WTC11 (cell line): ENCODE data around the gene INTS2. TPM values are rescaled to one million over a fixed set of nuclear protein-coding genes. Genes with fewer than 3 reads are reported as not detected.

Experiments used
- ATAC-seq: fragments of 200-7000 bp; cut with Tn5 transposase; 2 replicates; pipeline ENCODE4 v1.10.0; 2021; ENCODE audit warnings: mild to moderate bottlenecking, moderate library complexity
- CTCF ChIA-PET: fragments of 300-600 bp; sonication (Branson Sonifier 250); formaldehyde crosslinking; loops from one replicate; lab custom pipeline; 2021; ENCODE audit warnings: antibody characterized with exemption; lab: Charles Lee
- POLR2A ChIA-PET: fragments of 350-600 bp; sonication (Branson Sonifier 250); formaldehyde crosslinking; loops from one replicate; lab custom pipeline; 2021; ENCODE audit warnings: antibody characterized with exemption; lab: Charles Lee
- DNase-seq: peaks from one replicate; pipeline ENCODE4 v3.0.0; 2021; ENCODE audit warnings: low spot score
- H3K27ac Mint-ChIP-seq: 2 replicates; pipeline ENCODE4 v1.8.0; 2021; ENCODE audit warnings: mixed read lengths
- H3K27me3 Mint-ChIP-seq: 2 replicates; pipeline ENCODE4 v1.8.0; 2021; ENCODE audit warnings: low read depth, mild to moderate bottlenecking, moderate library complexity, mixed read lengths
- H3K36me3 Mint-ChIP-seq: 2 replicates; pipeline ENCODE4 v1.8.0; 2021; ENCODE audit warnings: mixed read lengths
- H3K4me1 Mint-ChIP-seq: 2 replicates; pipeline ENCODE4 v1.8.0; 2022; ENCODE audit warnings: mixed read lengths
- H3K4me3 Mint-ChIP-seq: 2 replicates; pipeline ENCODE4 v1.8.0; 2021; ENCODE audit warnings: mild to moderate bottlenecking, moderate library complexity, mixed read lengths
- H3K9me3 Mint-ChIP-seq: 2 replicates; pipeline ENCODE4 v1.8.0; 2021; ENCODE audit warnings: mixed read lengths
- ARID4B ChIP-seq: sonication (generic); formaldehyde crosslinking; IDR thresholded peaks from 2 replicates; pipeline ENCODE4 v1.8.0; 2023; ENCODE audit warnings: missing genetic modification reagents, mild to moderate bottlenecking, borderline replicate concordance
- E2F4 ChIP-seq: sonication (generic); formaldehyde crosslinking; IDR thresholded peaks from 2 replicates; pipeline ENCODE4 v1.8.1; 2022; ENCODE audit warnings: low read depth, mild to moderate bottlenecking, moderate library complexity, missing genetic modification reagents, borderline replicate concordance
- E2F5 ChIP-seq: sonication (generic); formaldehyde crosslinking; IDR thresholded peaks from 2 replicates; pipeline ENCODE4 v1.8.1; 2022; ENCODE audit warnings: mild to moderate bottlenecking, moderate library complexity, missing genetic modification reagents
- GABPB1 ChIP-seq: sonication (generic); formaldehyde crosslinking; IDR thresholded peaks from 2 replicates; pipeline ENCODE4 v1.8.1; 2023; ENCODE audit warnings: mild to moderate bottlenecking, missing genetic modification reagents
- HMGXB4 ChIP-seq: sonication (generic); formaldehyde crosslinking; IDR thresholded peaks from 2 replicates; pipeline ENCODE4 v1.8.1; 2023; ENCODE audit warnings: mild to moderate bottlenecking, moderate library complexity, missing genetic modification reagents
- IRF2 ChIP-seq: sonication (generic); formaldehyde crosslinking; IDR thresholded peaks from 2 replicates; pipeline ENCODE4 v1.8.0; 2022; ENCODE audit warnings: low read depth, missing genetic modification reagents, borderline replicate concordance
- MAX ChIP-seq: sonication (generic); formaldehyde crosslinking; IDR thresholded peaks from 2 replicates; pipeline ENCODE4 v1.8.0; 2022; ENCODE audit warnings: mild to moderate bottlenecking, missing genetic modification reagents
- NFE2L1 ChIP-seq: sonication (generic); formaldehyde crosslinking; IDR thresholded peaks from 2 replicates; pipeline ENCODE4 v1.8.1; 2023; ENCODE audit warnings: missing genetic modification reagents
- PREB ChIP-seq: sonication (generic); formaldehyde crosslinking; IDR thresholded peaks from 2 replicates; pipeline ENCODE4 v1.8.1; 2022; ENCODE audit warnings: mild to moderate bottlenecking, missing genetic modification reagents, moderate library complexity, borderline replicate concordance
- SP1 ChIP-seq: sonication (generic); formaldehyde crosslinking; conservative IDR thresholded peaks from 2 replicates; pipeline ENCODE4 v1.8.1; 2022; ENCODE audit warnings: missing genetic modification reagents
- ZBTB21 ChIP-seq: sonication (generic); formaldehyde crosslinking; IDR thresholded peaks from 2 replicates; pipeline ENCODE4 v1.8.1; 2023; ENCODE audit warnings: mild to moderate bottlenecking, missing genetic modification reagents, borderline replicate concordance
- ZNF121 ChIP-seq: sonication (generic); formaldehyde crosslinking; IDR thresholded peaks from 2 replicates; pipeline ENCODE4 v1.8.0; 2023; ENCODE audit warnings: missing genetic modification reagents
- ZNF423 ChIP-seq: fragments of 250-450 bp; sonication (Bioruptor Pico); IDR thresholded peaks from 2 replicates; pipeline ENCODE4 v2.1.2; 2022; ENCODE audit warnings: mild to moderate bottlenecking, moderate library complexity
- ZNF532 ChIP-seq: fragments of 250-450 bp; sonication (Bioruptor Pico); IDR thresholded peaks from 2 replicates; pipeline ENCODE4 v1.9.0; 2021; ENCODE audit warnings: mild to moderate bottlenecking, borderline replicate concordance
- ZSCAN18 ChIP-seq: fragments of 250-450 bp; sonication (Bioruptor Pico); IDR thresholded peaks from 2 replicates; pipeline ENCODE4 v2.1.2; 2022; ENCODE audit warnings: mild to moderate bottlenecking, moderate library complexity
- total RNA-seq: library from RNA; stranded (reverse); gene quantifications from 3 replicates; pipeline ENCODE4 v1.2.3, GENCODE V29; 2021

The INTS2 gene
- total RNA-seq, 1 experiment from 2014 or later = 24.9 TPM

- no peaks in the 10 kb centered on the region for H3K27me3 Mint-ChIP-seq
- peak overlapping the region; percentile 96 for H3K27ac Mint-ChIP-seq
- CTCF ChIA-PET = interaction anchor here (0.7 to 3.9 kb wide), 6 partner anchors 174 to 456 kb away, joined by 3 to 27 read pairs (median 4); no protein-coding TSS in a partner anchor
- POLR2A ChIA-PET = interaction anchor here (0.6 to 1.8 kb wide), 12 partner anchors 9 to 1502 kb away, joined by 3 to 10 read pairs (median 4); no protein-coding TSS in a partner anchor
- H3K36me3 Mint-ChIP-seq = peaks cover 20% of the 10 kb centered on the region; the same call in 1 of the 2 replicates
- peaks cover 20% of the 10 kb centered on the region for H3K4me1 Mint-ChIP-seq
- peak overlapping the region; percentile 98 for H3K4me3 Mint-ChIP-seq
- no peaks in the 10 kb centered on the region for H3K9me3 Mint-ChIP-seq
- ATAC-seq = peak; percentile 20
- TF ChIP-seq ZNF532 (CRISPR knock-in tag) = no peak
- peak; percentile 6; the same call in 1 of the 2 replicates for TF ChIP-seq GABPB1
- TF ChIP-seq, all 79 proteins: peak for 1
- no peak for DNase-seq
These were observed 64.0 kb downstream of the INTS2 start for GRCh38 chr17:61863801-61864126.

GRCh38 chr17:61862975-61863800 is 64.6 kb downstream of the INTS2 start, which contains the start of gene BRIP1:
Gene BRIP1, minus strand, starts transcription at chr17:61863528. Its CDS starts 1,989 bp downstream, at chr17:61861539.
- Mint-ChIP-seq H3K9me3 (no peaks in the 10 kb centered on the region), H3K4me3 (peak within 1 kb of the TSS; percentile 98), H3K36me3 (peaks cover 18% of the 10 kb centered on the region; the same call in 1 of the 2 replicates), H3K27ac (peak within 1 kb of the TSS; percentile 96), H3K27me3 (no peaks in the 10 kb centered on the region), H3K4me1 (peaks cover 20% of the 10 kb centered on the region)
- ChIA-PET CTCF (interaction anchor here (0.6 to 3.9 kb wide), 10 partner anchors 34 to 456 kb away, joined by 3 to 27 read pairs (median 3); no protein-coding TSS in a partner anchor), POLR2A (interaction anchor here (0.6 to 1.8 kb wide), 19 partner anchors 10 to 1503 kb away, joined by 3 to 10 read pairs (median 5); no protein-coding TSS in a partner anchor)
- ATAC-seq = peak; percentile 98
- DNase-seq = peak; percentile 94
- TF ChIP-seq ZSCAN18 = no peak
- no peak for TF ChIP-seq PREB
- TF ChIP-seq ZNF121 (CRISPR knock-in tag) = no peak
- peak; percentile 78 for TF ChIP-seq SP1 (CRISPR knock-in tag)
- TF ChIP-seq ARID4B (CRISPR knock-in tag) = peak; percentile 66; the same call in 1 of the 2 replicates
- TF ChIP-seq HMGXB4 (CRISPR knock-in tag) = peak; percentile 69; the same call in 1 of the 2 replicates
- TF ChIP-seq ZBTB21 (CRISPR knock-in tag) = 0 out of 2 replicates have a peak, but pooled peaks have one; percentile 50
- TF ChIP-seq MAX (CRISPR knock-in tag) = peak; percentile 71; the same call in 1 of the 2 replicates
- peak; percentile 85 for TF ChIP-seq E2F4 (CRISPR knock-in tag)
- peak; percentile 85 for TF ChIP-seq E2F5 (CRISPR knock-in tag)
- TF ChIP-seq GABPB1 = peak; percentile 37; the same call in 1 of the 2 replicates
- TF ChIP-seq ZNF423 = peak; percentile 14; the same call in 1 of the 2 replicates
- no peak for TF ChIP-seq IRF2 (CRISPR knock-in tag)
- TF ChIP-seq NFE2L1 = peak; percentile 77; the same call in 1 of the 2 replicates
